Thyroid gland (tissue), 4 donors: Measurements from ENCODE around the gene TP63.
"Not testable (repeated sequence)": the region's sequence is repeated elsewhere in the genome, so short reads cannot be mapped to it uniquely, and the experiment has no call there.

ENCODE experiments used
- CTCF ChIP-seq, 6 experiments: fragments of 200-600 bp in 3 of 6; fragments of 450-650 bp in 3 of 6; sonication (generic) in 3 of 6; IDR thresholded peaks; one replicate each; pipeline ENCODE4 v1.5.1; 2016 to 2019; ENCODE audit warnings: antibody characterized with exemption in 6 of 6, mild to moderate bottlenecking in 2 of 6, inconsistent platforms in 1 of 6, moderate library complexity in 1 of 6
- POLR2A ChIP-seq, 2 donors: fragments of 450-650 bp; IDR thresholded peaks; one replicate each; pipeline ENCODE4 v1.6.1; 2017; ENCODE audit warnings: antibody characterized with exemption in 2 of 2, mild to moderate bottlenecking in 2 of 2, moderate library complexity in 1 of 2

- TF ChIP-seq CTCF, POLR2A (IDR thresholded peaks at IDR 0.05): not testable (repeated sequence)
These were observed 34.9 kb upstream of the TP63 start for GRCh38 chr3:189596078-189596979.
